Measurements from ENCODE around the gene MCRIP1. TPM values are rescaled to one million over a fixed set of nuclear protein-coding genes. Genes with fewer than 3 reads are reported as not detected.

Gene MCRIP1
- total and polyA plus RNA-seq, 2 of the 4 experiments (the other 2 are of a cell fraction): 56.5 to 164 TPM

DNA sequence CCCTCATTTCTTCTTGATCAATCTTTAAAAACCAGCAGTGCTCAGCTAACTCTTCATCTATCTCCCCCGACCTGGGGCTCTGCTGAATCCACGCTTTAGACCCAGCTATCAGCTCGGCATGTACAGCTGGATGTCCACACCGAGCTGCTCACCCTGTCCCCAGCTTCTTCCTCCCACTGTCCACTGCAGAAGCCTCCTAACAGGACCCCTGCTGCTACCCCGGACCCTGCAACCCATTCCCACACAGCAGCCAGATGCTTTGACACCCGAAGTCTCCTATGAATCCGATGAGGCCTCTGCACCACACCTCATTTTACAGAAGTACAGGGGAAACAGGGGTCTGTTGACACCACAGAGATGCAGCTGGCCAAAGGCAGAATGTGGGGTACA is 15.3 kb downstream of the MCRIP1 start:
- Histone ChIP-seq H3K14ac (replicated peaks; ENCODE audit: low read depth, low read length) (no peak overlapping the region; the same call in 1 of the 2 replicates), H3K4me2 (ENCODE audit: low read depth, low read length) (no peak overlapping the region), H4K20me1 (ENCODE audit: insufficient read depth, low read length) (peaks cover 6% of the 10 kb centered on the region), H3K36me3 (ENCODE audit: control insufficient read depth, insufficient read depth, low read length) (peaks cover 5% of the 10 kb centered on the region; the same call in 1 of the 2 replicates), H3K56ac (ENCODE audit: extremely low read depth, insufficient read depth, low read length) (no peak overlapping the region), H2AFZ (replicated peaks; ENCODE audit: low read length, poor library complexity) (peak overlapping the region; percentile 32), H2BK5ac (ENCODE audit: low read depth, low read length, poor library complexity, severe bottlenecking) (no peak overlapping the region), H3K4me3 (ENCODE audit: insufficient read depth, low read depth, low read length) (no peak overlapping the region), H3K4me1 (ENCODE audit: control insufficient read depth, insufficient read depth, low read length) (peaks cover 9% of the 10 kb centered on the region; the same call in 1 of the 2 replicates), H3K18ac (ENCODE audit: low read depth, low read length) (no peak overlapping the region), H4K91ac (ENCODE audit: insufficient read depth, low read depth, low read length) (no peak overlapping the region; the same call in 1 of the 2 replicates), H3K79me1 (ENCODE audit: low read depth in 1 of 2, low read length in 2 of 2) (no peaks in the 10 kb centered on the region), H2AK5ac (ENCODE audit: low read depth, low read length) (peak overlapping the region; percentile 67; the same call in 1 of the 2 replicates), H3K27ac (ENCODE audit: insufficient read depth, low read length) (no peak overlapping the region), H3K9me1 (ENCODE audit: insufficient read depth, low read length) (peaks cover 10% of the 10 kb centered on the region; the same call in 1 of the 2 replicates), H2BK15ac (ENCODE audit: low read depth, low read length) (no peak overlapping the region), H3K9ac (ENCODE audit: low read depth, low read length) (no peak overlapping the region), H3K9me3 (ENCODE audit: control insufficient read depth, insufficient read depth, low read length) (no peaks in the 10 kb centered on the region), H4K5ac (ENCODE audit: low read depth, low read length) (no peak overlapping the region), H3K27me3 (ENCODE audit: control insufficient read depth, insufficient read depth, low read length) (0 out of 2 replicates have a peak, but pooled peaks cover 2% of the 10 kb centered on the region), H3K23ac (ENCODE audit: low read depth, low read length) (peak overlapping the region; percentile 46; the same call in 1 of the 2 replicates), H3K4ac (ENCODE audit: low read depth, low read length) (peak overlapping the region; percentile 51; the same call in 1 of the 2 replicates), H2BK20ac (ENCODE audit: low read depth, low read length) (0 out of 2 replicates have a peak overlapping the region, but pooled peaks have one; percentile 18), H2AK9ac (replicated peaks; ENCODE audit: low read depth, low read length, poor library complexity) (peak overlapping the region; percentile 24), H4K8ac (ENCODE audit: low read depth in 2 of 2, low read length in 2 of 2) (0 out of 4 replicates have a peak overlapping the region, but pooled peaks of 1 of the 2 experiments have one; percentile 10), H2BK120ac (ENCODE audit: low read depth, low read length) (peak overlapping the region; percentile 27; the same call in 1 of the 2 replicates)
- POLR2A ChIA-PET (ENCODE audit: unreplicated experiment): no interaction called here
- BruUV-seq (replicated peaks): no TSS peak
- dilution Hi-C loops (cut with HindIII; ENCODE audit: low sequenced_read_pairs, unreplicated experiment) (no loop called here), intact Hi-C loops (cut with micrococcal nuclease) (no loop called here), in situ Hi-C loops (cut with MboI; ENCODE audit: low sequenced_read_pairs) (no loop called here)
- WGBS, 2 experiments (ENCODE audit: extremely low coverage in 2 of 2, insufficient read length in 1 of 2): 25% methylated on average over 3 of the region's 7 CpGs; no CpG with 5 or more reads in 1 of the 2 experiments
- CTCF ChIA-PET: interaction anchor here (0.6 kb wide), 1 partner anchor 87 kb away, joined by 3 read pairs; no protein-coding TSS in a partner anchor
- ATAC-seq (ENCODE audit: low read depth) (no peak), DNase-seq (no peak)
- TF ChIP-seq POLR2A (IDR thresholded peaks at IDR 0.05; ENCODE audit: low read depth, low read length): no peak
- TF ChIP-seq CHD1 (IDR thresholded peaks at IDR 0.05; ENCODE audit: low read depth, low read length): no peak
- TF ChIP-seq NFE2L2 (IDR thresholded peaks at IDR 0.05; ENCODE audit: low read depth, low read length): no peak
